Keratinocyte (primary cell): ENCODE data around the gene ZNF391. TPM values are rescaled to one million over a fixed set of nuclear protein-coding genes. Genes with fewer than 3 reads are reported as not detected.

ENCODE experiments used
- DNase-seq: peaks from one replicate; pipeline ENCODE4 v3.0.0-alpha.2; 2011; ENCODE audit warnings: low read depth, missing footprints, low spot score
- FAIRE-seq: peaks from 2 replicates; lab custom pipeline; 2011; peaks lifted over from hg19 to GRCh38; lab: Jason Lieb, UNC
- H2AFZ ChIP-seq: 2 replicates; pipeline ENCODE4 v1.6.0; 2012; ENCODE audit warnings: low read length, control low read depth, inconsistent platforms; ENCODE audit not compliant: control insufficient read depth
- H3K27ac ChIP-seq: 2 replicates; pipeline ENCODE4 v1.5.1; 2011; ENCODE audit warnings: low read length; ENCODE audit not compliant: control insufficient read depth, insufficient read depth
- H3K27me3 ChIP-seq: 3 replicates; pipeline ENCODE4 v1.6.0; 2011; ENCODE audit warnings: low read length; ENCODE audit not compliant: control insufficient read depth, insufficient read depth; ENCODE audit errors: extremely low read depth
- H3K36me3 ChIP-seq, 2 experiments: 2 replicates in 1 of 2; 3 replicates in 1 of 2; pipeline ENCODE4 v1.5.1; 2011; ENCODE audit warnings: low read length in 2 of 2, mild to moderate bottlenecking in 1 of 2; ENCODE audit not compliant: control insufficient read depth in 2 of 2, insufficient read depth in 2 of 2; ENCODE audit errors: extremely low read depth in 1 of 2
- H3K4me1 ChIP-seq: 3 replicates; pipeline ENCODE4 v1.5.1; 2011; ENCODE audit warnings: low read length; ENCODE audit not compliant: control insufficient read depth, insufficient read depth; ENCODE audit errors: extremely low read depth
- H3K4me2 ChIP-seq: 3 replicates; pipeline ENCODE4 v1.6.0; 2011; ENCODE audit warnings: low read depth, low read length; ENCODE audit not compliant: control insufficient read depth, insufficient read depth; ENCODE audit errors: extremely low read depth
- H3K4me3 ChIP-seq, 3 experiments: fragments of 200-600 bp in 1 of 3; sonication (generic) in 1 of 3; 2 replicates in 2 of 3; 3 replicates in 1 of 3; pipeline ENCODE4 v1.5.1; 2011 to 2016; ENCODE audit warnings: low read length in 3 of 3, mild to moderate bottlenecking in 3 of 3, control low read depth in 2 of 3, inconsistent platforms in 1 of 3, low read depth in 1 of 3, mixed read lengths in 1 of 3, mixed run types in 1 of 3, moderate library complexity in 1 of 3; ENCODE audit not compliant: control insufficient read depth in 2 of 3, insufficient read depth in 2 of 3; ENCODE audit errors: extremely low read depth in 1 of 3
- H3K79me2 ChIP-seq: 2 replicates; pipeline ENCODE4 v1.6.0; 2012; ENCODE audit warnings: low read length; ENCODE audit not compliant: control insufficient read depth, insufficient read depth
- H3K9ac ChIP-seq: 3 replicates; pipeline ENCODE4 v1.6.0; 2011; ENCODE audit warnings: low read length; ENCODE audit not compliant: control insufficient read depth, insufficient read depth; ENCODE audit errors: extremely low read depth
- H3K9me1 ChIP-seq: 3 replicates; pipeline ENCODE4 v1.6.0; 2011; ENCODE audit warnings: low read length; ENCODE audit not compliant: control insufficient read depth, insufficient read depth; ENCODE audit errors: extremely low read depth
- H3K9me3 ChIP-seq: 2 replicates; pipeline ENCODE4 v1.5.1; 2012; ENCODE audit warnings: low read depth, low read length; ENCODE audit not compliant: control insufficient read depth
- H4K20me1 ChIP-seq: 3 replicates; pipeline ENCODE4 v1.6.0; 2011; ENCODE audit warnings: low read length; ENCODE audit not compliant: control insufficient read depth, insufficient read depth; ENCODE audit errors: extremely low read depth
- EZH2 ChIP-seq: IDR thresholded peaks from one replicate; pipeline ENCODE4 v1.6.1; 2012; ENCODE audit warnings: inconsistent platforms, mild to moderate bottlenecking, low read length, moderate library complexity
- dilution Hi-C: fragments of 300-500 bp; cut with MboI; formaldehyde crosslinking; loops from one replicate; pipeline ENCODE4 v1.7.0; 2020; ENCODE audit warnings: low sequenced_read_pairs; ENCODE audit not compliant: extremely low pct_ligation_motif_present
- polyA plus RNA-seq, 5 experiments: library from polyadenylated mRNA; depleted of rRNA in 3 of 5; stranded (reverse) in 3 of 5; stranded (forward) in 1 of 5; unstranded in 1 of 5; fragments of >200 nt; gene quantifications; 1 replicate in 1 of 5; 2 replicates in 3 of 5; 3 replicates in 1 of 5; pipeline versions ENCODE4 v1.2.1 to v1.2.3, GENCODE V29; 2011 to 2012; ENCODE audit warnings: missing spikeins in 2 of 5, low read depth in 1 of 5, low replicate concordance in 1 of 5
- TF ChIP-seq, protein P1 (sequence below), 3 experiments: IDR thresholded peaks in 1 of 3; conservative IDR thresholded peaks in 1 of 3; optimal IDR thresholded peaks in 1 of 3; 2 replicates in 2 of 3; 3 replicates in 1 of 3; pipeline versions ENCODE3 to v1.5.1; 2011; ENCODE audit warnings: low read length in 3 of 3, mild to moderate bottlenecking in 3 of 3, moderate library complexity in 2 of 3, control low read depth in 1 of 3, inconsistent platforms in 1 of 3; ENCODE audit not compliant: insufficient read depth in 2 of 3; ENCODE audit errors: extremely low read depth in 1 of 3

Gene ZNF391
- polyA plus RNA-seq, 1 donor (not counting 4 experiments of a cell fraction or from before 2014, with no cell fraction given) = 4.5 TPM

DNA sequence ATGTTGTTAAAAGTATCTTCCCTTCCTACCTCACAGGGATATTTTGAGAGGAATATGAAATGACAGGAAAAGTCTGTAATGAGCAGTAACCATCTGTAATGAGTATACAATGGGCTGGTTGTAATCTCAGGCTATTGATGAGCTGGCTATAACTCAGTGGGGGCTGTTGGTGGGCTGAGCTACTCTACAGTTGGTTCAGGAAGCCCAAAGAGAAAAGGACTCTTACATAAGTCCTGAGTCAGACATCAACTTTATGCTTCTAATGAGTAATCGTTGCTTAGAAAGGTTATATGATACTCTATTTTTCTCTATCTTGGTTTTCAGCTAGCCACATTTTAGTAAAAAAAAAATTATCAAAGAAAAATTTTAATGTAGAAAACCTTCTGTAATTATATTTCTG lies 26.4 kb downstream of the ZNF391 start:
- no peak for TF ChIP-seq EZH2
- TF ChIP-seq, protein P1, sequence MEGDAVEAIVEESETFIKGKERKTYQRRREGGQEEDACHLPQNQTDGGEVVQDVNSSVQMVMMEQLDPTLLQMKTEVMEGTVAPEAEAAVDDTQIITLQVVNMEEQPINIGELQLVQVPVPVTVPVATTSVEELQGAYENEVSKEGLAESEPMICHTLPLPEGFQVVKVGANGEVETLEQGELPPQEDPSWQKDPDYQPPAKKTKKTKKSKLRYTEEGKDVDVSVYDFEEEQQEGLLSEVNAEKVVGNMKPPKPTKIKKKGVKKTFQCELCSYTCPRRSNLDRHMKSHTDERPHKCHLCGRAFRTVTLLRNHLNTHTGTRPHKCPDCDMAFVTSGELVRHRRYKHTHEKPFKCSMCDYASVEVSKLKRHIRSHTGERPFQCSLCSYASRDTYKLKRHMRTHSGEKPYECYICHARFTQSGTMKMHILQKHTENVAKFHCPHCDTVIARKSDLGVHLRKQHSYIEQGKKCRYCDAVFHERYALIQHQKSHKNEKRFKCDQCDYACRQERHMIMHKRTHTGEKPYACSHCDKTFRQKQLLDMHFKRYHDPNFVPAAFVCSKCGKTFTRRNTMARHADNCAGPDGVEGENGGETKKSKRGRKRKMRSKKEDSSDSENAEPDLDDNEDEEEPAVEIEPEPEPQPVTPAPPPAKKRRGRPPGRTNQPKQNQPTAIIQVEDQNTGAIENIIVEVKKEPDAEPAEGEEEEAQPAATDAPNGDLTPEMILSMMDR (optimal IDR thresholded peaks at IDR 0.05 in 1 of 3, IDR thresholded peaks at IDR 0.05 in 1 of 3, conservative IDR thresholded peaks at IDR 0.05 in 1 of 3; ENCODE audit: extremely low read depth in 1 of 3, insufficient read depth in 2 of 3, low read length in 3 of 3) = no peak
- H2AFZ ChIP-seq = no peak overlapping the region
- no peak overlapping the region for H3K27ac ChIP-seq
- no peaks in the 10 kb centered on the region for H3K9me3 ChIP-seq
- no peak overlapping the region for H3K9ac ChIP-seq
- no peaks in the 10 kb centered on the region for H3K9me1 ChIP-seq
- dilution Hi-C loops = no loop called here
- FAIRE-seq (no peak), DNase-seq (no peak)
- H4K20me1 ChIP-seq = no peaks in the 10 kb centered on the region
- H3K4me2 ChIP-seq = no peak overlapping the region
- no peaks in the 10 kb centered on the region for H3K27me3 ChIP-seq
- no peaks in the 10 kb centered on the region for H3K36me3 ChIP-seq
- H3K4me1 ChIP-seq = no peaks in the 10 kb centered on the region
- no peaks in the 10 kb centered on the region for H3K79me2 ChIP-seq
- no peak overlapping the region for H3K4me3 ChIP-seq

DNA sequence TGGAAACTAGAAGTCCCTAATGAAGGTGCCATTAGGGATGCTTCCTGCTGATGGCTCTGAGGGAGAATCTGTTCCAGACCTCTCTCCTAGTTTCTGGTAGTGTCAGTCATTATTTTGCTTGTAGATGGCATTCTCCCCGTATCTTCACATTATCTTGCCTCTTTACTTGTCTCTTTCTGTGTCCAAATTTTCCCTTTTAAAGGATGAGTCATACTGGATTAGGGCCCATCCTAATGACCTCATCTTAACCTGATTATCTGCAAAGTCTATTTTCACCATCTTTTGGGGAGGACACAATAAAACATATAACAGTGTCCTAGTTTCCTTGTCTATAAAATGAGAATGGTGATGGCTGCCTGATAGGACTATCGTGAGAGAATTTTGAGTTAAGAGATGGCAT lies 27.3 kb downstream of the ZNF391 start:
- Histone ChIP-seq H3K4me3 (no peak overlapping the region), H2AFZ (no peak overlapping the region), H3K36me3 (no peaks in the 10 kb centered on the region), H3K4me2 (no peak overlapping the region), H4K20me1 (no peaks in the 10 kb centered on the region), H3K9ac (no peak overlapping the region), H3K9me1 (no peaks in the 10 kb centered on the region), H3K79me2 (no peaks in the 10 kb centered on the region), H3K4me1 (no peaks in the 10 kb centered on the region), H3K27me3 (no peaks in the 10 kb centered on the region), H3K27ac (no peak overlapping the region), H3K9me3 (no peaks in the 10 kb centered on the region)
- no peak for DNase-seq
- dilution Hi-C loops = no loop called here
- TF ChIP-seq, protein P1 (optimal IDR thresholded peaks at IDR 0.05 in 1 of 3, IDR thresholded peaks at IDR 0.05 in 1 of 3, conservative IDR thresholded peaks at IDR 0.05 in 1 of 3; ENCODE audit: extremely low read depth in 1 of 3, insufficient read depth in 2 of 3, low read length in 3 of 3) = no peak
- no peak for TF ChIP-seq EZH2
- no peak for FAIRE-seq
